GM12878 (cell line): ENCODE measurements around the gene ZC3H12D. TPM values are rescaled to one million over a fixed set of nuclear protein-coding genes. Genes with fewer than 3 reads are reported as not detected.

ENCODE experiments used
- ATAC-seq: fragments of 200-7000 bp; cut with Tn5 transposase; 3 replicates; pipeline ENCODE4 v1.9.1; 2020; ENCODE audit warnings: mild to moderate bottlenecking, moderate library complexity
- BruUV-seq: library from RNA; stranded (reverse); fragments of 400-500 nt; replicated peaks from 2 replicates; lab custom pipeline; 2021; lab: Mats Ljungman, UMichigan
- CTCF ChIA-PET: fragments of 300-600 bp; sonication (Branson Sonifier 250); formaldehyde crosslinking; extraction: SDS; loops from one replicate; lab custom pipeline; 2021; ENCODE audit warnings: inconsistent platforms; lab: Yijun Ruan, JAX
- POLR2A ChIA-PET: fragments of 350-600 bp; formaldehyde crosslinking; extraction: SDS; loops from one replicate; lab custom pipeline; 2021; ENCODE audit warnings: inconsistent platforms; lab: Charles Lee
- RAD21 ChIA-PET: fragments of 300-600 bp; sonication (Branson Sonifier 250); formaldehyde crosslinking; loops from one replicate; lab custom pipeline; 2023; ENCODE audit warnings: antibody characterized with exemption; ENCODE audit not compliant: unreplicated experiment; lab: Charles Lee
- SMC1A ChIA-PET: fragments of 300-600 bp; sonication (Branson Sonifier 250); formaldehyde crosslinking; loops from one replicate; lab custom pipeline; 2023; ENCODE audit not compliant: unreplicated experiment, uncharacterized antibody; lab: Charles Lee
- DNase-seq: peaks from one replicate; pipeline ENCODE4 v3.0.0-alpha.2; 2011; ENCODE audit warnings: low read depth, low spot score
- FAIRE-seq: peaks from 3 replicates; lab custom pipeline; 2011; peaks lifted over from hg19 to GRCh38; lab: Jason Lieb, UNC
- H2AFZ ChIP-seq: 2 replicates; pipeline ENCODE4 v1.6.0; 2011; ENCODE audit warnings: low read depth, low read length, control low read depth; ENCODE audit not compliant: control insufficient read depth
- H3K27ac ChIP-seq: 2 replicates; pipeline ENCODE4 v1.5.1; 2011; ENCODE audit warnings: control low read depth; ENCODE audit not compliant: control insufficient read depth, insufficient read depth
- H3K27me3 ChIP-seq, 2 experiments: replicated peaks in 1 of 2; 2 replicates each; pipeline versions ENCODE4 v1.6.0 to v1.6.1; 2011; ENCODE audit warnings: low read length in 1 of 2; ENCODE audit not compliant: control insufficient read depth in 2 of 2, insufficient read depth in 2 of 2
- H3K36me3 ChIP-seq, 2 experiments: 2 replicates each; pipeline ENCODE4 v1.5.1; 2011; ENCODE audit warnings: low read length in 1 of 2; ENCODE audit not compliant: control insufficient read depth in 2 of 2, insufficient read depth in 2 of 2
- H3K4me1 ChIP-seq: 2 replicates; pipeline ENCODE4 v1.6.1; 2011; ENCODE audit warnings: mild to moderate bottlenecking, low read length, moderate library complexity, mixed read lengths; ENCODE audit not compliant: control insufficient read depth, insufficient read depth
- H3K4me2 ChIP-seq: 2 replicates; pipeline ENCODE4 v1.6.0; 2011; ENCODE audit warnings: control low read depth; ENCODE audit not compliant: control insufficient read depth, insufficient read depth
- H3K4me3 ChIP-seq: fragments of 200-600 bp; sonication (generic); 2 replicates; pipeline ENCODE4 v1.5.1; 2016
- H3K79me2 ChIP-seq: 2 replicates; pipeline ENCODE4 v1.6.0; 2011; ENCODE audit warnings: low read length; ENCODE audit not compliant: control insufficient read depth, insufficient read depth
- H3K9ac ChIP-seq: 2 replicates; pipeline ENCODE4 v1.8.0; 2011; ENCODE audit warnings: low read length, control low read depth, mixed read lengths; ENCODE audit not compliant: control insufficient read depth, insufficient read depth
- H3K9me3 ChIP-seq: replicated peaks from 3 replicates; pipeline ENCODE4 v1.5.1; 2011; ENCODE audit warnings: mild to moderate bottlenecking, low read length; ENCODE audit not compliant: control insufficient read depth, insufficient read depth
- H4K20me1 ChIP-seq: 2 replicates; pipeline ENCODE4 v1.6.0; 2011; ENCODE audit not compliant: control insufficient read depth, insufficient read depth
- ATF3 ChIP-seq: IDR thresholded peaks from 2 replicates; pipeline ENCODE4 v1.6.1; 2011; ENCODE audit warnings: low read depth, mild to moderate bottlenecking, low read length, moderate library complexity, borderline replicate concordance; ENCODE audit errors: extremely low read depth
- CBX5 ChIP-seq: sonication (generic); IDR thresholded peaks from 2 replicates; pipeline ENCODE4 v1.6.1; 2016; ENCODE audit warnings: low read depth, moderate library complexity, mild to moderate bottlenecking, inconsistent platforms
- EGR1 ChIP-seq, 2 experiments: IDR thresholded peaks; 1 replicate in 1 of 2; 2 replicates in 1 of 2; pipeline ENCODE4 v1.6.1; 2011 to 2012; ENCODE audit warnings: low read depth in 2 of 2, low read length in 2 of 2, borderline replicate concordance in 1 of 2, mild to moderate bottlenecking in 1 of 2, moderate library complexity in 1 of 2
- HDAC6 ChIP-seq: fragments of 200-600 bp; sonication (generic); IDR thresholded peaks from one replicate; pipeline ENCODE4 v1.8.0; 2017; ENCODE audit warnings: antibody characterized with exemption; ENCODE audit not compliant: unreplicated experiment
- HDGF ChIP-seq: fragments of 450-650 bp; IDR thresholded peaks from 2 replicates; pipeline ENCODE4 v1.6.1; 2016; ENCODE audit warnings: antibody characterized with exemption
- IKZF1 ChIP-seq: fragments of 450-650 bp; conservative IDR thresholded peaks from 2 replicates; pipeline ENCODE4 v1.6.1; 2017; ENCODE audit warnings: antibody characterized with exemption, mild to moderate bottlenecking
- IRF3 ChIP-seq: fragments of 450-650 bp; IDR thresholded peaks from 2 replicates; pipeline ENCODE4 v1.6.1; 2014; ENCODE audit warnings: mild to moderate bottlenecking
- MAX ChIP-seq: IDR thresholded peaks from 2 replicates; pipeline ENCODE4 v1.6.1; 2012; ENCODE audit warnings: low read depth, low read length, improper control_type of control experiment
- NFIC ChIP-seq: IDR thresholded peaks from 2 replicates; pipeline ENCODE4 v1.6.1; 2012; ENCODE audit warnings: low read depth, mild to moderate bottlenecking, inconsistent platforms, low read length, moderate library complexity
- PKNOX1 ChIP-seq: fragments of 450-650 bp; IDR thresholded peaks from 2 replicates; pipeline ENCODE4 v1.6.1; 2016; ENCODE audit warnings: mild to moderate bottlenecking
- SMAD1 ChIP-seq: fragments of 450-650 bp; IDR thresholded peaks from 2 replicates; pipeline ENCODE4 v1.6.1; 2018; ENCODE audit warnings: mild to moderate bottlenecking, low read depth; ENCODE audit not compliant: partially characterized antibody
- SRF ChIP-seq, 2 experiments: IDR thresholded peaks; 2 replicates each; pipeline ENCODE4 v1.6.1; 2011; ENCODE audit warnings: low read depth in 2 of 2, low read length in 2 of 2, mild to moderate bottlenecking in 1 of 2, moderate library complexity in 1 of 2
- TCF12 ChIP-seq: IDR thresholded peaks from 2 replicates; pipeline ENCODE4 v1.6.1; 2011; ENCODE audit warnings: low read depth, mild to moderate bottlenecking, low read length
- ZNF24 ChIP-seq: fragments of 450-650 bp; IDR thresholded peaks from 2 replicates; pipeline ENCODE4 v1.6.1; 2017; ENCODE audit warnings: antibody characterized with exemption, mild to moderate bottlenecking
- WGBS: methylation state at CpG from one replicate; pipeline ENCODE4 v1.1.6; 2016; ENCODE audit warnings: low lambda C conversion rate; ENCODE audit not compliant: insufficient replicate concordance, insufficient coverage; ENCODE audit errors: missing lambda C conversion rate; 5-methylcytosine and 5-hydroxymethylcytosine counted together
- in situ Hi-C: fragments of 300-500 bp; cut with MboI; formaldehyde crosslinking; loops from 9 replicates; pipeline ENCODE4 v1.14.3; 2018; ENCODE audit warnings: mixed read lengths
- intact Hi-C: fragments of 100-400 bp; cut with micrococcal nuclease; formaldehyde crosslinking; loops from one replicate; pipeline ENCODE4 v1.14.2; 2022; ENCODE audit not compliant: unreplicated experiment
- polyA plus RNA-seq, 11 experiments: library from polyadenylated mRNA; depleted of rRNA in 4 of 11; unstranded in 6 of 11; stranded (reverse) in 5 of 11; fragments of >200 nt; fragmentation: Nextera tagmentation in 4 of 11; fragmentation: Illumina TruSeq in 1 of 11; extraction: Ambion mirVana in 4 of 11; extraction: Trizol in 1 of 11; gene quantifications; 1 replicate in 1 of 11; 2 replicates in 10 of 11; pipeline versions ENCODE4 v1.2.1 to v1.2.3, GENCODE V29; 2011 to 2016; ENCODE audit warnings: inconsistent platforms in 2 of 11, missing spikeins in 2 of 11, low read depth in 1 of 11
- total RNA-seq, 4 experiments: library from RNA; depleted of rRNA in 3 of 4; stranded (reverse); fragments of >200 nt in 3 of 4; fragmentation: Illumina TruSeq in 1 of 4; extraction: Trizol in 1 of 4; gene quantifications; 2 replicates each; pipeline versions ENCODE4 v1.2.1 to v1.2.3, GENCODE V29; 2013 to 2021

ZC3H12D gene
- total and polyA plus RNA-seq, 10 of the 15 experiments (the other 5 are each of a cell fraction or from before 2014, with no cell fraction given), result 1.4 to 29.7 (median 8.8) TPM

- peaks cover 87% of the 10 kb centered on the region for H3K79me2 ChIP-seq
- TF ChIP-seq PKNOX1 (peak; percentile 42; the same call in 1 of the 2 replicates), ZNF24 (peak; percentile 98), HDAC6 (no peak), SMAD1 (no peak), NFIC (no peak), EGR1 (IDR thresholded peaks at IDR 0.05; ENCODE audit: borderline replicate concordance in 1 of 2, low read depth in 2 of 2, low read length in 2 of 2) (no peak), MAX (no peak), IKZF1 (0 out of 2 replicates have a peak, but pooled peaks have one; percentile 1), CBX5 (no peak), TCF12 (no peak), SRF (IDR thresholded peaks at IDR 0.05; ENCODE audit: low read depth in 2 of 2, low read length in 2 of 2) (no peak), HDGF (no peak), ATF3 (no peak), IRF3 (no peak)
- H3K36me3 ChIP-seq, result peaks cover 4 to 8% of the 10 kb centered on the region in 2 experiments; a peak in 3 of 4 replicates
- no TSS peak for BruUV-seq
- ChIA-PET SMC1A (interaction anchor here (0.9 to 3.8 kb wide), 3 partner anchors 9 to 40 kb away, joined by 4 to 25 read pairs (median 4); no protein-coding TSS in a partner anchor), POLR2A (interaction anchor here (0.9 to 1.2 kb wide), 4 partner anchors 7 to 18 kb away, joined by 3 to 4 read pairs (median 3); partner anchors contain the start of gene ZC3H12D), RAD21 (interaction anchor here (1.4 kb wide), 1 partner anchor 9 kb away, joined by 4 read pairs; no protein-coding TSS in a partner anchor), CTCF (interaction anchor here (1.5 kb wide), 1 partner anchor 11 kb away, joined by 4 read pairs; no protein-coding TSS in a partner anchor)
- no peaks in the 10 kb centered on the region for H3K9me3 ChIP-seq
- 60% methylated on average over 6 of the region's 6 CpGs for WGBS
- no peak for ATAC-seq
- H2AFZ ChIP-seq, result no peak overlapping the region
- FAIRE-seq, result no peak
- intact Hi-C loops (no loop called here), in situ Hi-C loops (no loop called here)
- H3K4me3 ChIP-seq, result no peak overlapping the region
- H3K27ac ChIP-seq, result peak overlapping the region; percentile 40
- H4K20me1 ChIP-seq, result no peaks in the 10 kb centered on the region
- no peak for DNase-seq
- H3K9ac ChIP-seq, result no peak overlapping the region
- H3K4me2 ChIP-seq, result peak overlapping the region; percentile 31; the same call in 1 of the 2 replicates
- H3K27me3 ChIP-seq, result no peaks in the 10 kb centered on the region
- H3K4me1 ChIP-seq, result peaks cover 47% of the 10 kb centered on the region
Measured at GRCh38 chr6:149476789-149477455, 7.9 kb downstream of the ZC3H12D start.
